ENCODE data around the gene TACC2.

The TACC2 gene

GRCh38 chr10:122222638-122223037 lies 233.7 kb downstream of the TACC2 start:
- no peak for DNase-seq (ENCODE audit: low read depth, low spot score)

GRCh38 chr10:122224159-122224558 lies 235.2 kb downstream of the TACC2 start:
- DNase-seq (ENCODE audit: low read depth, low spot score) = no peak

- DNase-seq (ENCODE audit: low read depth, low spot score) = no peak
Observed at GRCh38 chr10:122225330-122225729, 236.4 kb downstream of the TACC2 start.

DNA sequence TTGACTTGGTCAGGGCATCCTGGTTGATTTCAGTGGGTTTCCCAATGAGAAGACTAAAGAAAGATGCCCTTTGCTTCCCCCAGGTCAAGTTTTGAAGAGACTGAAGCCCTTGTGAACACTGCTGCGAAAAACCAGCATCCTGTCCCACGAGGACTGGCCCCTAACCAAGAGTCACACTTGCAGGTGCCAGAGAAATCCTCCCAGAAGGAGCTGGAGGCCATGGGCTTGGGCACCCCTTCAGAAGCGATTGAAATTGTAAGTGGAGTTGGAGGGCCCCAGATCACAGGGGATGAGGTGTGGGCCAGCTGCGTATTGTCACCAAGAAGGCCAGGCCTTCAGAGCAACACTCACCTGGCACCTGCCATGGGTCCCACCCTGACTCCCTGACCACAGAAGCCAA lies 238.8 kb downstream of the TACC2 start:
- no peak for DNase-seq (ENCODE audit: low read depth, low spot score)

GRCh38 chr10:122229666-122230065 lies 240.7 kb downstream of the TACC2 start:
- DNase-seq (ENCODE audit: low read depth, low spot score) = no peak

GRCh38 chr10:122230222-122230621 lies 241.3 kb downstream of the TACC2 start:
- no peak for DNase-seq (ENCODE audit: low read depth, low spot score)

DNA sequence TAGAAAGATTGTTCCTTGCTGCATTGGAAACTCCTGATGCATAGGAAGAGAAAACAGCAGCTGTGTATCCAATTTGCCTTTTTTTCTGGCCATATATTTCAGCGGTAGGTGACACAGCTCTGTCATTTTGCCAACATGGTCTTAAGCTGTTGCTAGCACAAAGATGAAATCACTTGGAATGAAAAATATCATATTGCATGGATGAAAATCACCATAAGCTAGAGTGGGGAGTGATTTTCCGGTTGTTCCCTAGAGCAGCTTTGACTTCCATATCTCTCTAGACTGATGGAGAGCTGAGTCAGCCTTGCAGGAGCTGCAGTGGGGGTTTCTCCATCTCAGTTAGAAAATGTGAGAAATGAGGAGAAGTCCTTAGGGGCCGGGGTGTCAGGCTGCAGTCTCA lies 243.8 kb downstream of the TACC2 start:
- DNase-seq (ENCODE audit: low read depth, low spot score) = no peak

GRCh38 chr10:122233857-122234348 lies 244.9 kb downstream of the TACC2 start:
- no peak for DNase-seq (ENCODE audit: low read depth, low spot score)

DNA sequence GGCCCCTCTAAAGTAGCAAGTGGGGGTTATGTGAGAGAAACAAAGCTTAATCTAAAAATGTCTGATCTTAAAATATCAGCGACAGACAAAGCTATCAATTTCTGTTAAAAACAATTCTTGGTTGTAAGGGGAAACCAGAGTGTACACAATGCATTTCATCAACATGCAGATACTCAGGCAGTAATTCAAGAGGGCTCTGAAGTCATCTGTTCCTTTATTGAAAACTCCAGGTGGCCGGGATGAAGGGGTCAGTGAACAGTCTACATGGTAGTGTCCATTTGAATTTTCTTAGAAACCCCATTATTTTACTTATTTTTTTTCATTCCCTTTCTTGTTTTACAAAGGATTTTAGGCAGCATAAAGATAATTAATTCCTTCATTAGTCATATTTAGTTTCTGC lies 245.5 kb downstream of the TACC2 start:
- DNase-seq (ENCODE audit: low read depth, low spot score) = no peak

DNA sequence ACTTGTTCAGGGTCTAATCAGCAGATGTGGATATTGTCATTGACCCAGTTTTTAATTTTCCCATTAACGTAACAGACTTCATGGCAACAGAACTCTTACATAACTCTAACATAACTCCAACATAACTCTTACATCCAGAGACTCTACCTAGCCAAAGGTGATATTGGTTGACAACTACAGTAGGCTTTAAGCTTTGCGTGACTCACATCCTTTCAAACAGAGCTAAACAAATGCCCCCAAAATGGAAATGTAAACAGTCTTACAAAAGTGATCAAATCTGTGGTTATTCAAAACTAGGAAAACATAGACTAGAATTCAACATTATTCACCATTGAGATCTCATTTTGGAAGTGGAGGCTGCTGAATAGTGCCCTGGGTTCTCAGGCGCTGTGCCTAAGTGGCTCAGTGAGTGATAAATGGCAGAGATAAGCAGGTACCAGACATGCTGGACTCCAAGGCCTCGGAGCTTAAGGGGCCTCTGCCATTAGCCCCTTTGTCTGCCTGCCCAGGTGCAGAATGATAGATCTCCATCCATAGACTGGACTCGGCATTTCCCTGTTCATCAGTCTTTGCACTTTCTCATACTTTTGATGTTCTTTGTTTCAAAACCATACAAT lies 247.8 kb downstream of the TACC2 start:
- no peak for DNase-seq (ENCODE audit: low read depth, low spot score)

DNA sequence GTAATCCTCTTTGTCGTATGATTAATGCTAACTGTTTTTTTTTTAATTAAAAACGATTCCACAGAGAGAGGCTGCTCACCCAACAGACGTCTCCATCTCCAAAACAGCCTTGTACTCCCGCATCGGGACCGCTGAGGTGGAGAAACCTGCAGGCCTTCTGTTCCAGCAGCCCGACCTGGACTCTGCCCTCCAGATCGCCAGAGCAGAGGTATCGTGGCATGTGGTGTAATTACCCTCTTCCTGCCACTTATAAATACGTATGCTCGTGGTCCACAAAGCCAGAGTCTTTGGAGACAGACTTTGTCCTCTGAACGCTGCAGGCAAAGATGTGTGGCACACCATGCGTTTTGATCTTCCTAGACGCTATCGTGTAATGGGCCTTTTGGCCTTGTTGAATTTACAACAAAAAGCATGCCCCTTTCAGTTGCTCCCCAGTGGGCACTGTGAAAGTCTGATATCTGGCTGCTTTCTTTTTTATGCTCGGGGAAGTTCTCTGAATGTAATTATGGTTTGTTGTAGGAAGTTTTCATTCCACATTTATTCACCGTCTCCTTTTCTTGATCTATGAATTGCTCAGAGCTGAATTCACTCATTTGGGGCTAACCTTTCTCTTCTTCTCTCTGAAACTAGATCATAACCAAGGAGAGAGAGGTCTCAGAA lies 248.5 kb downstream of the TACC2 start:
- no peak for DNase-seq (ENCODE audit: low read depth, low spot score)

DNA sequence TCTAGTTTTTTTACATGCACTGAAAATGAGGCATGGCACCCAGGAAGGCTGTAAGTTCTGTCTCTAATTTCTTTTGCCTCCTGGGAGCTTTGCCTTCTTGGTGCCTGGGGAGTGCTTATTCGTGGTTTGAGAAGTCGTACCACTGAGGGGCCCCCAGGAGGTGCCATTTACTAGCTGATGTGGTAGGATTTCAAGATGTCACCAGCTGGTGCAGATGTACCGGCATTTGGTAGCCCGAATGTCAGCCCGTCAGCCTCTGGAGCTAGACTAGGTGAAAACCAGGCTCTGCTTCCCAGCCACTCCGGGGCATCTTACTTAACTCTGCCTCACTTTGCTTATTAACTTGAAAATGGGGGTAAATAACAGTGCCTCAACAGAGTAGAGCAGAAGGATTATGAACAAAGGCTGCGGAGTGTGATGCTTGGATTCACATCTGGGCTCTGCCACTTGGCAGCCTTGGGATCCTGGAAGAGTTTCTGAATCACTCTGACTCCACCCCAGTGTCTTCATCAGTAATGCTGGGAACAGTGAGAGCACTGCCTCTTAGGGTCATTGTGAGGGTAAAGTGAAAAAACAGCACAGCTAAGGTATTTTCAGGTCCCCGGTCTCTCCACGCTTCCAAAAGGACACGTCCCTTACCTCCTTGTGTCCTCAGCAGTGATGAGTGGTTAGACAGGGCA lies 250.8 kb downstream of the TACC2 start:
- DNase-seq (ENCODE audit: low read depth, low spot score) = no peak

- DNase-seq (ENCODE audit: low read depth, low spot score) = no peak
Observed at GRCh38 chr10:122240401-122240800, 251.4 kb downstream of the TACC2 start.

DNA sequence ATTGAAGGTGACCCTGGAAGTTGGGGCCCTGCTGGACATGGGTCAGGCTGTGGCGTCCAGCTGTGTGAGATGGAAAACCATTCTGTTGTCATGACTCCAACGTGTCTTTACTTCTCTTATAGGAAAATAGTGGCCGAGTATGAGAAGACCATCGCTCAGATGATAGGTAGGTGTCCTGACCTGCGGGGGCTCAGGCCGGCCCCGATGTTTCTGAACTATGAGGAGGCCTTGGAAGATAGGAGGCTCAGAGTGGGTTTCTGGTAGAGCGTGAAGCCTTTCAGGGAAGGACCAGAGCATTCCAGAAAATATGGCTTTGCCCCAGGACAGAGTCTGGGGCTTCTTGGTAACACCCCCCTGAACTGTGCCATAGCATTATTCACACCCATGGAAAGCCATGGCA lies 252.9 kb downstream of the TACC2 start:
- no peak for DNase-seq (ENCODE audit: low read depth, low spot score)

DNA sequence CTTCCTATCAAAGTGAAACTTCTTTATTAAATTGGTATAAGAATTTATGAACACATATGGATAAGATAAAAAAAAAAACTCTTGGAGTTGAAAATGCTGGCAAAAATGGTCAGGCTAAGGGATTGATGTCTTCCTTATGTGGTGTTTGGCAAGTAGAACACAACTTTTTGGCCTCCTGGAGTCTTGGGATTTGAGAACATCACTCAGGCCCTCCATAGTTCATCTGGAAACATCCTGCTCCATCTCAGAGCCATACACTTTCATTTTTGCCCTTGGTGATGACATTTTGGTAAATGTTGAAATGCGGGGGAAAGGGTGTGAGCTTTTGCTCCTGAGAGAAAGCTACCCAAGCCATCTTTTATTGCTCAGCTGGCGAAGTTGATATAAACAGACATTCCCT lies 254.6 kb downstream of the TACC2 start:
- no peak for DNase-seq (ENCODE audit: low read depth, low spot score)

- no peak for DNase-seq (ENCODE audit: low read depth, low spot score)
Observed at GRCh38 chr10:122244001-122244975, 255.3 kb downstream of the TACC2 start.

GRCh38 chr10:122245136-122245535 lies 256.2 kb downstream of the TACC2 start:
- no peak for DNase-seq (ENCODE audit: low read depth, low spot score)

GRCh38 chr10:122245897-122246296 lies 256.9 kb downstream of the TACC2 start:
- no peak for DNase-seq (ENCODE audit: low read depth, low spot score)

DNA sequence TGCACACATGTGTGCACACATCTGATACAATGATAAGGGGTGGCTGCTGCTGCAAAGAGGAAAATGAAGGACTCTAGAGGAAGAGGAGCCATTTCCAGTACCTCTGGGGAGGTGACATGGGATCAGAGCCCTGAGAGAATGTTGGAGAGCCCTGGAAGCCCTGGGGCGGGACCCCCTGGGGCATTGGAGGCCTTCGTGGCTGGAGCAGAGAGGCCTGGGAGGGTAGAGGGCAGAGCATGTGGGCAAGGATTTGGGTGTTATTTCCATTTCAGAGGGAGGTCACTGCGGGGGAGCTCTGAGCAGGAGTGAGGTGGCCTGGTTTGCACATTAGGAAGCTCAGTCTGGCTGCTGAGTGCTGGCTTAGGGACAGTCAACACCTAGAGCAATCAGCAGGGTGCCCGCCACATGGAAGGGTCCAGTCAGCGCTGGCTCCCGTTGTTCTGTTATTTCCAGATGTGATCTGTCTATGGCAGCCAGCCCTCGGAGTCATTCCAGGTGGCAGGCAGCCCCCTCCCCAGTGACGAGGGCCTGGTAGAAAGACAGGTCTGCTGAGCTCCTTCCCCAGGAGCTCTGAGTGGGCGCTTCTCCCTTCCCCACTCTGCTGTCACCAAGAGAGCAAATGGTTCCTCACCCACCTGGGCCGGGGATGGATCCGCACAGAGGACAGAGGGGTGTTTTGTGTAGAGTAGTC lies 258.0 kb downstream of the TACC2 start:
- DNase-seq (ENCODE audit: low read depth, low spot score) = no peak

- no peak for DNase-seq (ENCODE audit: low read depth, low spot score)
Observed at GRCh38 chr10:122248356-122249302, 259.7 kb downstream of the TACC2 start.
